A673 (cell line): ENCODE results near the gene BSPRY. TPM values are rescaled to one million over a fixed set of nuclear protein-coding genes. Genes with fewer than 3 reads are reported as not detected.
A peak's percentile ranks its signal among the peaks of the same experiment; 100 is the strongest.

Experiments
- Bru-seq: library from RNA; stranded (reverse); fragments of 400-500 nt; gene quantifications from one replicate; lab custom pipeline; 2021; lab: Mats Ljungman, UMichigan
- BruChase-seq, 2 experiments: library from RNA; stranded (reverse); fragments of 400-500 nt; gene quantifications; one replicate each; lab custom pipeline; 2021; lab: Mats Ljungman, UMichigan
- BruUV-seq: library from RNA; stranded (reverse); fragments of 400-500 nt; replicated peaks from 2 replicates; lab custom pipeline; 2021; lab: Mats Ljungman, UMichigan
- CTCF ChIA-PET: fragments of 300-600 bp; sonication (Branson Sonifier 250); formaldehyde crosslinking; loops from one replicate; lab custom pipeline; 2022; ENCODE audit warnings: antibody characterized with exemption; lab: Charles Lee
- POLR2A ChIA-PET: fragments of 300-600 bp; sonication (Branson Sonifier 250); formaldehyde crosslinking; loops from one replicate; lab custom pipeline; 2022; ENCODE audit warnings: antibody characterized with exemption; ENCODE audit not compliant: low non-redundant PET; lab: Charles Lee
- DNase-seq: peaks from one replicate; pipeline ENCODE4 v3.0.0-alpha.2; 2015; ENCODE audit warnings: low spot score
- H3K27ac ChIP-seq: fragments of 200-600 bp; sonication (generic); 2 replicates; pipeline ENCODE4 v1.5.1; 2016; ENCODE audit warnings: mixed run types, low read depth, mild to moderate bottlenecking, mixed read lengths, antibody characterized with exemption, low read length; ENCODE audit not compliant: poor library complexity, severe bottlenecking
- H3K27me3 ChIP-seq: fragments of 200-600 bp; sonication (generic); replicated peaks from 2 replicates; pipeline ENCODE4 v1.6.1; 2017; ENCODE audit warnings: mixed run types, low read depth, mild to moderate bottlenecking, mixed read lengths, antibody characterized with exemption, low read length; ENCODE audit not compliant: insufficient read depth, poor library complexity
- H3K36me3 ChIP-seq: fragments of 200-600 bp; sonication (generic); 2 replicates; pipeline ENCODE4 v1.6.1; 2016; ENCODE audit warnings: mixed run types, mild to moderate bottlenecking, mixed read lengths, antibody characterized with exemption, low read length; ENCODE audit not compliant: insufficient read depth, poor library complexity, severe bottlenecking
- H3K4me1 ChIP-seq: fragments of 200-600 bp; sonication (generic); 2 replicates; pipeline ENCODE4 v1.6.1; 2017; ENCODE audit warnings: mixed run types, mild to moderate bottlenecking, mixed read lengths, antibody characterized with exemption, low read length; ENCODE audit not compliant: insufficient read depth, poor library complexity, severe bottlenecking
- H3K4me3 ChIP-seq: fragments of 200-600 bp; sonication (generic); 2 replicates; pipeline ENCODE4 v1.5.1; 2016; ENCODE audit warnings: low read depth, mixed run types, mild to moderate bottlenecking, mixed read lengths, low read length; ENCODE audit not compliant: poor library complexity, severe bottlenecking
- H3K9me3 ChIP-seq: fragments of 200-600 bp; sonication (generic); 2 replicates; pipeline ENCODE4 v1.6.1; 2016; ENCODE audit warnings: mixed run types, low read depth, mild to moderate bottlenecking, mixed read lengths, antibody characterized with exemption, low read length; ENCODE audit not compliant: poor library complexity, severe bottlenecking
- EZH2 ChIP-seq: fragments of 200-600 bp; sonication (generic); IDR thresholded peaks from 2 replicates; pipeline ENCODE4 v1.6.1; 2017; ENCODE audit warnings: borderline replicate concordance, low read depth, mild to moderate bottlenecking, mixed read lengths, antibody characterized with exemption, low read length; ENCODE audit not compliant: poor library complexity, severe bottlenecking
- intact Hi-C: fragments of 100-400 bp; cut with micrococcal nuclease; formaldehyde crosslinking; loops from one replicate; pipeline ENCODE4 v1.10.0; 2022; ENCODE audit not compliant: unreplicated experiment
- long read RNA-seq: library from polyadenylated mRNA; stranded (forward); transcript quantifications from one replicate; pipeline ENCODE4 v2.0.0, GENCODE V29; 2022
- total RNA-seq: library from RNA; stranded (reverse); gene quantifications from 2 replicates; pipeline ENCODE4 v1.2.3, GENCODE V29; 2021
- TF ChIP-seq, protein P1 (sequence below): fragments of 300-800, 200-600 bp; sonication (generic); conservative IDR thresholded peaks from 2 replicates; pipeline ENCODE4 v1.5.1; 2017; ENCODE audit warnings: low read depth, mild to moderate bottlenecking, antibody characterized with exemption, low read length, moderate library complexity, mixed read lengths

Gene BSPRY
- total RNA-seq = not detected in 2 replicates
- Bru-seq, nascent RNA = not detected
- BruChase-seq, experiment 1, labeled RNA remaining after a 2-hour chase = not detected
- not detected for BruChase-seq, experiment 2, labeled RNA remaining after a 6-hour chase
- long read RNA-seq = 0 reads

DNA sequence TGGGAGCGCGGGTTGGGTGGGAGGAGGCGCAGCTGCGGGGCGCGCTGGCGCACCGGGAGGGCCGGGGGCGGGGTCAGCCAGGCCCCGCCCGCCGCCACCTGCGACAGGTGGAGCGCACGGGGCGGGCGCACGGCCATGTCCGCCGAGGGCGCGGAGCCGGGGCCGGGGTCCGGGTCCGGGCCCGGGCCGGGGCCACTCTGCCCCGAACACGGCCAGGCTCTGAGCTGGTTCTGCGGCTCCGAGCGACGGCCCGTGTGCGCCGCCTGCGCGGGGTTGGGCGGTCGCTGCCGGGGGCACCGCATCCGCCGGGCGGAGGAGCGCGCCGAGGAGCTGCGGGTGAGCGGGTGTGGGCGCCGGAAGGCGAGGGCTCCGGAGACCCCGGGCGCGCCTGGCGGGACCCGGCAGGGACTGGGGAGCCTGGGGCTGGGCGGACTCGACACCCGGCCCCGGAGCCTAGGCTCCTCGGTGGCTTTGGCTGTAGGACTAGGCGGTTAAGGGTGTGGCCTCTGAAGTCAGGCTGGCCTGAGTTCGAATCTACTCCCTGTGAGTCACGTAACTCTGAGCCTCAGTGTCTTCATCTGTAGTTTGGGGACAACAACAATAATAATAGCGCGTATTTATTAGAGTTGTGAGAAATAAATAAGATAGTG, at the start of gene BSPRY:
TSS of gene BSPRY (plus strand) at position 97 of the 650 bp plus-strand sequence. CDS start at position 136, 39 bp downstream.
- H3K4me3 ChIP-seq = peak within 1 kb of the TSS; percentile 43
- ChIA-PET POLR2A (no interaction called here), CTCF (no interaction called here)
- no peak within 1 kb of the TSS for H3K27ac ChIP-seq
- no peaks in the 10 kb centered on the region for H3K36me3 ChIP-seq
- no TSS peak for BruUV-seq
- no peak for DNase-seq
- intact Hi-C loops = no loop called here
- peaks cover 42% of the 10 kb centered on the region for H3K27me3 ChIP-seq
- H3K9me3 ChIP-seq = no peaks in the 10 kb centered on the region
- TF ChIP-seq, protein P1, sequence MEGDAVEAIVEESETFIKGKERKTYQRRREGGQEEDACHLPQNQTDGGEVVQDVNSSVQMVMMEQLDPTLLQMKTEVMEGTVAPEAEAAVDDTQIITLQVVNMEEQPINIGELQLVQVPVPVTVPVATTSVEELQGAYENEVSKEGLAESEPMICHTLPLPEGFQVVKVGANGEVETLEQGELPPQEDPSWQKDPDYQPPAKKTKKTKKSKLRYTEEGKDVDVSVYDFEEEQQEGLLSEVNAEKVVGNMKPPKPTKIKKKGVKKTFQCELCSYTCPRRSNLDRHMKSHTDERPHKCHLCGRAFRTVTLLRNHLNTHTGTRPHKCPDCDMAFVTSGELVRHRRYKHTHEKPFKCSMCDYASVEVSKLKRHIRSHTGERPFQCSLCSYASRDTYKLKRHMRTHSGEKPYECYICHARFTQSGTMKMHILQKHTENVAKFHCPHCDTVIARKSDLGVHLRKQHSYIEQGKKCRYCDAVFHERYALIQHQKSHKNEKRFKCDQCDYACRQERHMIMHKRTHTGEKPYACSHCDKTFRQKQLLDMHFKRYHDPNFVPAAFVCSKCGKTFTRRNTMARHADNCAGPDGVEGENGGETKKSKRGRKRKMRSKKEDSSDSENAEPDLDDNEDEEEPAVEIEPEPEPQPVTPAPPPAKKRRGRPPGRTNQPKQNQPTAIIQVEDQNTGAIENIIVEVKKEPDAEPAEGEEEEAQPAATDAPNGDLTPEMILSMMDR = no peak
- no peak for TF ChIP-seq EZH2
- H3K4me1 ChIP-seq = no peaks in the 10 kb centered on the region

DNA sequence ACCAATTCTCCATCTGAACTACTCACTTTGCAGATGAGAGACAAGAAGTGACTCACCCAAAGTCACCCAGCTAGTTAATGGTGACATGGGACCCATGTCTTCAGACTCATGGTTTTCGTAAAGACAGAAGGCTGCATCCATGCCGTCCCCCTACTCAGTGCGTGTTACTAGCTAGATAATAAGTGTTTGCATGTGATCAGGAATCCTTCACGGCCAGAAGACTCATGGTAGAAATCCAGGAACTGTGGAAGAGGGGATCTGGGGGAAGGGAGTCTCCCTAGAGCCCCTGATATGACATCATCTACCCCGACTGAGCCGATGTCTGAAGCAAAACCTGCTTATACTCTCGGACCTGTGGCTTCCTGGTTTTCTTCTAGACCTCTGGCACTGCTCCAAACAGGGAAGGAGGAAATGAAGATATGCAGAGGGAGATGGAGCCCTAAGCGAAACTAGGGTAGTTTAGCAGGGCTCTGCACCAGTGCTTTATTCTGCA, 49.5 kb upstream of the BSPRY start:
- intact Hi-C loops = loop anchor here (10.0 kb wide), 1 partner anchor 105 kb away; the partner anchor contains the start of gene ALAD
- ChIA-PET POLR2A (no interaction called here), CTCF (no interaction called here)
- H3K36me3 ChIP-seq = no peaks in the 10 kb centered on the region
- no peak overlapping the region for H3K4me3 ChIP-seq
- no peaks in the 10 kb centered on the region for H3K27me3 ChIP-seq
- H3K9me3 ChIP-seq = no peaks in the 10 kb centered on the region
- no TSS peak for BruUV-seq
- H3K27ac ChIP-seq = no peak overlapping the region
- H3K4me1 ChIP-seq = no peaks in the 10 kb centered on the region
- TF ChIP-seq, protein P1 = no peak
- no peak for TF ChIP-seq EZH2
- DNase-seq = no peak

DNA sequence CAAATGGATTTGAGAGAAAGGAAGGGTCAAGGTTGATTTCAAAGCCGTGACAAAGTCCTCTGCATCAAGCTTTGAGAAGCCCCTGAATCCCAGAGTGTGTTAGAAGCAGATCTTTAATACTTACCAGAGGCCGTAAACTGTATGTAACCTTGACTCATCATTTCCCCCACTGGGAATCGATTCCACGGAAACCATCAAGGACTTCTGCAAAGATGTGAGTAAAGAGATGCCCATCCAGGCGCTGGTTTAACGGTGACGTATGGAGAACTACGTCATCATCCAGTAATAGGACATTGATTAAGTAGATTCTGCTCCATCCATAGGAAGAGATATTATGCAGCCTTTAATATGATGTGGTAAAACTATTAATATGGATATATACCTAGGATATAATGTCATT, 47.8 kb upstream of the BSPRY start:
- Histone ChIP-seq H3K36me3 (no peaks in the 10 kb centered on the region), H3K9me3 (no peaks in the 10 kb centered on the region), H3K27ac (no peak overlapping the region), H3K4me3 (no peak overlapping the region), H3K27me3 (no peaks in the 10 kb centered on the region), H3K4me1 (no peaks in the 10 kb centered on the region)
- CTCF ChIA-PET = no interaction called here
- no peak for TF ChIP-seq EZH2
- TF ChIP-seq, protein P1 = no peak
- DNase-seq = peak; percentile 6
- intact Hi-C loops = loop anchor here (10.0 kb wide), 1 partner anchor 103 kb away; the partner anchor contains the start of gene ALAD
- POLR2A ChIA-PET = no interaction called here
- no TSS peak for BruUV-seq
